NCI-H446 (cell line): ENCODE results near the gene CCL27.
A peak's percentile ranks its signal among the peaks of the same experiment; 100 is the strongest.

Experiments
- DNase-seq, 2 experiments: peaks; one replicate each; lab custom pipeline; 2025; lab: John Stamatoyannopoulos, UW

Gene CCL27

GRCh38 chr9:34627716-34628655 lies 34.5 kb downstream of the CCL27 start:
- no peak for DNase-seq

DNA sequence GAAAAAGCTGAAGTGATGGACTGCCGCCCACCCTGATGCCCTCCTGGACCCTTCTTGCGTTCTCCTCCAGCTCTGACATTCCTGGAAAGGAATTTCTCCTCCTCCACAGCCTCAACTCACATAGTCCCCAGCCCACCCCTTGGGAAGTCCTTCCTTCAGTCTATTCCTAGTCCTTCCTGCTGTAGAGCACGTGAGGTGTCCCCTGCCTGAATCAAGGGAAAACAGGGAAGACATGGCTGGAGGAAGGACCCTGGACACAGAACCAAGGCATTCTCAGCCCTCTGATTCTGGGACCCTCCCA lies 37.3 kb downstream of the CCL27 start:
- no peak for DNase-seq

- no peak for DNase-seq
Measured at GRCh38 chr9:34624475-34625185, 37.8 kb downstream of the CCL27 start.

DNA sequence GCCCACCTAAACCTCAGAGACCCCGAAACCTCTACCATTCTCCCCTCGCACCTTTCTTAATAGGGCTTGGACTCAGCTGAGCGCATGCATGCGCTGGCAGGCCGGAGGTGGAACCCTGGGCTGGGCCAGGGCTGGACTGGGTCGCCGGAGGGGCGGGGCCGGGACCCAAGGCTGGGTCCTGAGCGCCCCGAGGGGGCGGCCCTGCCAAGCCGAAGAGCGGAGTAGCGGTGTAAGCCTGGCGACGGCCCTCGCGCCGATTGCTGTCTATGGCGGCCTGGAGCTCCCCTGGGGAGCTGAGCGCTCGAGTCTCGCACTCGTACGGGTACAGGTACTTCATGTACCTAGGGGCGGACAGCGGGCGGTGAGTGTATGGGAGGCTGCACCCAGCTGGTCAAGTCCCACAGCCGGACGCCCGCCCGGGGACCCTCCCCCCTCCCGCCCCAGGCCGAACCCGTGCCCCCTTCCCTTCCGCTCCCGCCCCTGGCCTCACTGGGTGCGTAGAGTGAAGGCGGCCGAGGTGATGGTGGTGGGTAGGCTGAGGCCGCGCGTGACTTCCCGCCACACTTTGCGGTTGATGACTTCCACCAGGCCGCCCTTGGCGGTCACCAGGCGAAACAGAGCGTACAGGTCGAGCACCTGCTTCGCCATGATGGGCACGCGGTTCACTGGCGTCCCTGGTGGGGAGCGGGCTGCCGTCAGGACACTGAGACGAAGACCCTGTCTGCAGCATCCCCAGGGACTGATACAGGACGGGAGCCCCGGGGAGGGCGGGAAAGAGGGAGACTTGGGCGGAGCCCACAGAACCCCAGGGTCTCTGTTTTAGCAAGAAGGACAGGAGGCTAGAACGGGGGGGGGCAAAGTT lies 38.9 kb downstream of the CCL27 start:
- no peak for DNase-seq

DNA sequence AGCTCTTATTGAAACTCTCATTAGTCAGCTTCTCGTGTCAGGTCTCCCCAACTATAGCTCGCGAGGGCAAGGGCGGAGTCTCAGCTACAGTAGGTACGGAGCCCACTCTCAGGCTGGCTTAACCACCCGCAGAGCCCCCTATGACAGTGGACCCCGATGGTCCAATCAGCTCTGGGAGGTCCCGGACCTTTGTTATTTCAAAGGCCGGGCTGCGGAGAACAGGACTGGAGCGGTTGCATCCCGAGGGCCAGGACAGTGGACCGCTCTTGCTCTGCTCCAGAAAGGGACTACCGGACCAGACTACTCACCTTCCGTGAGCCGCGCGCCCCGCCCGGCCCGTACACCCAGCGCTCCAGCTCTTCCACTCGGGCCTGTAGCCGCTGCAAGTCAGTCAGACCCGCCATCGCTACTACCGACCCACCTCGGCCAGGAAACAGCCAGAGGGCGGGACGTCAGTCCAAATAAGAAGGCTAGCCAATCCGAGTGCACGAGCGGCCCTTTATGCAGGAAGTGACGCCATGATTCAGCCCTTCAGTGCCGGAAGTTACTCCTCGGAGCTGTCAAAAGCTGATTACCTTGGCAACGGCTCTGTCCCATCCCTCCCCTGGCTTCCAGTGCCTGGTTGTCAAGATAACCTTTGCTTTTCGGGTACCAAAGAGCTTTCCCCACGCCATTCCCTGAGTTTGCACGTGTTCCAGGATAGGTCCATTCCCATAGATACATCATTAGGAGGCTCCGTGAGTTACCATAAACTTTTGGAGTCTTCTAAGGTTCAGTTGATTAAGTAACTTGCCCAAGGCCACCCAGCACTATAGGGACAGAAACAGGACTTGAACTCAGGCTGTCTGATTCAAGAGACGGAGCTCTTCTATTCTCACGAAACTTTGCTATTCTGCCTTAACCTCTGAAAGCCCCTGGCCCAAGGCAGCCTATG lies 42.1 kb downstream of the CCL27 start, which contains the start of gene DCTN3:
DCTN3 (minus strand) TSS at position 435 of the 934 bp plus-strand sequence; CDS start at position 404, 31 bp downstream.
- DNase-seq: peak; percentile 93 to 98

GRCh38 chr9:34615132-34615531 lies 47.3 kb downstream of the CCL27 start:
- no peak for DNase-seq

- DNase-seq: peak; percentile 68 to 89
Measured at GRCh38 chr9:34612788-34613390, 49.6 kb downstream of the CCL27 start.
